Measurements from ENCODE around the gene DPPA3. TPM values are rescaled to one million over a fixed set of nuclear protein-coding genes. Genes with fewer than 3 reads are reported as not detected.
"Not testable (repeated sequence)": the region's sequence is repeated elsewhere in the genome, so short reads cannot be mapped to it uniquely, and the experiment has no call there.

DPPA3 gene
- not detected in 2 replicates for total RNA-seq

- no peaks in the 10 kb centered on the region for H3K9me3 Mint-ChIP-seq
- ATAC-seq (ENCODE audit: low read depth) (no peak), DNase-seq (no peak)
- TF ChIP-seq CTCF (IDR thresholded peaks at IDR 0.05): no peak
- POLR2A ChIA-PET: no interaction called here
- H3K36me3 Mint-ChIP-seq (ENCODE audit: low read depth): no peaks in the 10 kb centered on the region
- no peak within 1 kb of the TSS for H3K4me3 Mint-ChIP-seq
- intact Hi-C loops (cut with micrococcal nuclease): no loop called here
- peaks cover 2% of the 10 kb centered on the region for H3K27me3 Mint-ChIP-seq
- no peak within 1 kb of the TSS for H3K27ac Mint-ChIP-seq
- H3K4me1 Mint-ChIP-seq: no peaks in the 10 kb centered on the region
- CTCF ChIA-PET: no interaction called here
These were observed at the start of gene DPPA3 for GRCh38 chr12:7711133-7711532. DPPA3 (plus strand) TSS chr12:7711433; CDS start chr12:7711571, 138 bp downstream.

- no peak for DNase-seq
- no peaks in the 10 kb centered on the region for H3K27me3 Mint-ChIP-seq
- no peaks in the 10 kb centered on the region for H3K9me3 Mint-ChIP-seq
- no peak for TF ChIP-seq CTCF (IDR thresholded peaks at IDR 0.05)
- H3K27ac Mint-ChIP-seq: no peak overlapping the region
- ChIA-PET POLR2A (no interaction called here), CTCF (no interaction called here)
- no peak overlapping the region for H3K4me3 Mint-ChIP-seq
- peaks cover 6% of the 10 kb centered on the region for H3K4me1 Mint-ChIP-seq
- intact Hi-C loops (cut with micrococcal nuclease): no loop called here
- ATAC-seq (ENCODE audit: low read depth): no peak
- H3K36me3 Mint-ChIP-seq (ENCODE audit: low read depth): no peaks in the 10 kb centered on the region
These were observed 49.5 kb upstream of the DPPA3 start for GRCh38 chr12:7661741-7662140.

GRCh38 chr12:7666595-7666994, 44.6 kb upstream of the DPPA3 start:
- H3K27me3 Mint-ChIP-seq: no peaks in the 10 kb centered on the region
- H3K9me3 Mint-ChIP-seq: no peaks in the 10 kb centered on the region

GRCh38 chr12:7667125-7667524, 44.1 kb upstream of the DPPA3 start:
- H3K36me3 Mint-ChIP-seq (ENCODE audit: low read depth): no peaks in the 10 kb centered on the region
- DNase-seq (no peak), ATAC-seq (ENCODE audit: low read depth) (no peak)
- intact Hi-C loops (cut with micrococcal nuclease): no loop called here
- H3K27me3 Mint-ChIP-seq: no peaks in the 10 kb centered on the region
- no peaks in the 10 kb centered on the region for H3K9me3 Mint-ChIP-seq
- H3K27ac Mint-ChIP-seq: no peak overlapping the region
- H3K4me1 Mint-ChIP-seq: no peaks in the 10 kb centered on the region
- H3K4me3 Mint-ChIP-seq: no peak overlapping the region
- TF ChIP-seq CTCF (IDR thresholded peaks at IDR 0.05): no peak
- POLR2A ChIA-PET: no interaction called here
- CTCF ChIA-PET: interaction anchor here (1.1 kb wide), 1 partner anchor 23 kb away, joined by 3 read pairs; no protein-coding TSS in a partner anchor

More at GRCh38 chr12:7666595-7666994, 44.6 kb upstream of the DPPA3 start:
- H3K36me3 Mint-ChIP-seq (ENCODE audit: low read depth): no peaks in the 10 kb centered on the region
- ChIA-PET POLR2A (no interaction called here), CTCF (interaction anchor here (1.1 kb wide), 1 partner anchor 23 kb away, joined by 3 read pairs; no protein-coding TSS in a partner anchor)
- no peak for TF ChIP-seq CTCF (IDR thresholded peaks at IDR 0.05)
- H3K4me1 Mint-ChIP-seq: no peaks in the 10 kb centered on the region
- H3K27ac Mint-ChIP-seq: no peak overlapping the region
- intact Hi-C loops (cut with micrococcal nuclease): no loop called here
- no peak for DNase-seq
- ATAC-seq (ENCODE audit: low read depth): no peak
- no peak overlapping the region for H3K4me3 Mint-ChIP-seq

GRCh38 chr12:7668171-7668570, 43.1 kb upstream of the DPPA3 start:
- Mint-ChIP-seq H3K4me1 (no peaks in the 10 kb centered on the region), H3K9me3 (no peaks in the 10 kb centered on the region), H3K36me3 (ENCODE audit: low read depth) (no peaks in the 10 kb centered on the region), H3K4me3 (no peak overlapping the region), H3K27ac (no peak overlapping the region), H3K27me3 (no peaks in the 10 kb centered on the region)
- DNase-seq (no peak), ATAC-seq (ENCODE audit: low read depth) (no peak)
- ChIA-PET CTCF (no interaction called here), POLR2A (no interaction called here)
- intact Hi-C loops (cut with micrococcal nuclease): no loop called here
- TF ChIP-seq CTCF (IDR thresholded peaks at IDR 0.05): no peak

- Mint-ChIP-seq H3K4me3 (peak overlapping the region; percentile 16), H3K4me1 (peaks cover 25% of the 10 kb centered on the region), H3K27ac (peak overlapping the region; percentile 24)
- CTCF ChIA-PET: interaction anchor here (0.9 to 2.2 kb wide), 2 partner anchors 132 kb away, joined by 3 to 8 read pairs; no protein-coding TSS in a partner anchor
- H3K27me3 Mint-ChIP-seq; H3K36me3 Mint-ChIP-seq (ENCODE audit: low read depth); intact Hi-C loops (cut with micrococcal nuclease); POLR2A ChIA-PET; H3K9me3 Mint-ChIP-seq; DNase-seq: not testable (repeated sequence)
- peak; percentile 74 for ATAC-seq (ENCODE audit: low read depth)
These were observed 35.8 kb upstream of the DPPA3 start for GRCh38 chr12:7675455-7675854.

GRCh38 chr12:7677432-7677888, 33.8 kb upstream of the DPPA3 start:
- ATAC-seq (ENCODE audit: low read depth); POLR2A ChIA-PET; H3K36me3 Mint-ChIP-seq (ENCODE audit: low read depth); DNase-seq; H3K27me3 Mint-ChIP-seq; H3K27ac Mint-ChIP-seq; H3K9me3 Mint-ChIP-seq: not testable (repeated sequence)
- peak overlapping the region; percentile 33 for H3K4me3 Mint-ChIP-seq
- CTCF ChIA-PET: interaction anchor here (2.2 kb wide), 1 partner anchor 130 kb away, joined by 8 read pairs; no protein-coding TSS in a partner anchor
- intact Hi-C loops (cut with micrococcal nuclease): loop anchor here (1.0 kb wide), 1 partner anchor 130 kb away; no protein-coding TSS in a partner anchor
- H3K4me1 Mint-ChIP-seq: peaks cover 25% of the 10 kb centered on the region
